ENCODE data around the gene TMEM35A. TPM values are rescaled to one million over a fixed set of nuclear protein-coding genes. Genes with fewer than 3 reads are reported as not detected.
A peak's percentile ranks its signal among the peaks of the same experiment; 100 is the strongest.

Gene TMEM35A
- polyA plus RNA-seq, 2 of the 4 experiments (the other 2 are of a cell fraction) = not detected

- TF ChIP-seq E2F6 (IDR thresholded peaks at IDR 0.05; ENCODE audit: borderline replicate concordance, low read depth) = peak; percentile 94
- peak; percentile 32 to 38; a peak in 1 of 5 replicates for TF ChIP-seq JUN (IDR thresholded peaks at IDR 0.05)
Observed at GRCh38 chrX:101097546-101098453, 19.1 kb downstream of the TMEM35A start, which contains the start of gene CENPI (continued).

GRCh38 chrX:101108284-101108683 is 29.6 kb downstream of the TMEM35A start:
- H3K4me3 ChIP-seq = no peak overlapping the region
- no peaks in the 10 kb centered on the region for H3K9me3 ChIP-seq
- CTCF ChIA-PET = interaction anchor here (0.7 kb wide), 1 partner anchor 116 kb away, joined by 4 read pairs; no protein-coding TSS in a partner anchor
- H3K4me1 ChIP-seq = no peaks in the 10 kb centered on the region
- H3K4me2 ChIP-seq = no peak overlapping the region
- DNase-seq (ENCODE audit: low read depth in 1 of 2, low spot score in 1 of 2) (no peak), FAIRE-seq (no peak), ATAC-seq (no peak)
- H3K27ac ChIP-seq = no peak overlapping the region
- no peak for TF ChIP-seq NPAS2 (CRISPR knock-in tag; IDR thresholded peaks at IDR 0.05; ENCODE audit: borderline replicate concordance)
- TF ChIP-seq GATA3 (IDR thresholded peaks at IDR 0.05; ENCODE audit: borderline replicate concordance) = no peak
- no peak for TF ChIP-seq ATOH8 (CRISPR knock-in tag; IDR thresholded peaks at IDR 0.05; ENCODE audit: low read depth)
- no peak for TF ChIP-seq HEYL (CRISPR knock-in tag; IDR thresholded peaks at IDR 0.05)
- POLR2A ChIA-PET = no interaction called here
- 98% methylated on average over 4 of the region's 4 CpGs for WGBS (ENCODE audit: missing lambda C conversion rate)

GRCh38 chrX:101117701-101118100 is 39.0 kb downstream of the TMEM35A start:
- WGBS (ENCODE audit: missing lambda C conversion rate) = 92% methylated on average over 3 of the region's 3 CpGs
- Histone ChIP-seq H3K4me1 (no peaks in the 10 kb centered on the region), H3K4me3 (no peak overlapping the region), H3K27ac (no peak overlapping the region), H3K9me3 (no peaks in the 10 kb centered on the region), H3K4me2 (no peak overlapping the region)
- ChIA-PET CTCF (no interaction called here), POLR2A (no interaction called here)
- ATAC-seq = no peak
- no peak for FAIRE-seq
- TF ChIP-seq MAFK (IDR thresholded peaks at IDR 0.05; ENCODE audit: partially characterized antibody) (peak; percentile 14), RAD21 (conservative IDR thresholded peaks at IDR 0.05 in 1 of 2, IDR thresholded peaks at IDR 0.05 in 1 of 2) (no peak), SMC3 (IDR thresholded peaks at IDR 0.05) (no peak)
- no peak for DNase-seq (ENCODE audit: low read depth in 1 of 2, low spot score in 1 of 2)

GRCh38 chrX:101136235-101136634 is 57.6 kb downstream of the TMEM35A start:
- 69% methylated on average over 2 of the region's 2 CpGs for WGBS (ENCODE audit: missing lambda C conversion rate)
- ChIA-PET CTCF (interaction anchor here (0.6 kb wide), 1 partner anchor 203 kb away, joined by 3 read pairs; no protein-coding TSS in a partner anchor), POLR2A (no interaction called here)
- H3K27ac ChIP-seq = no peak overlapping the region
- TF ChIP-seq RFX5 (IDR thresholded peaks at IDR 0.05) (no peak), CEBPB (IDR thresholded peaks at IDR 0.05) (no peak), HMGXB4 (CRISPR knock-in tag; IDR thresholded peaks at IDR 0.05; ENCODE audit: borderline replicate concordance) (no peak), HDAC2 (IDR thresholded peaks at IDR 0.05) (no peak), POLR2A (IDR thresholded peaks at IDR 0.05; ENCODE audit: low read length) (no peak), CTCF (IDR thresholded peaks at IDR 0.05) (no peak), TP53 (CRISPR knock-in tag; IDR thresholded peaks at IDR 0.05) (no peak), ESRRA (IDR thresholded peaks at IDR 0.05; ENCODE audit: borderline replicate concordance, low read length) (no peak), CHD2 (IDR thresholded peaks at IDR 0.05; ENCODE audit: low read length, partially characterized antibody) (no peak), EP300 (IDR thresholded peaks at IDR 0.05) (no peak), HOXB13 (CRISPR knock-in tag; IDR thresholded peaks at IDR 0.05; ENCODE audit: low read depth) (no peak), NPAS2 (CRISPR knock-in tag; IDR thresholded peaks at IDR 0.05; ENCODE audit: borderline replicate concordance) (no peak), FOXS1 (CRISPR knock-in tag; IDR thresholded peaks at IDR 0.05) (no peak), CBX8 (IDR thresholded peaks at IDR 0.05) (no peak), HEYL (CRISPR knock-in tag; IDR thresholded peaks at IDR 0.05) (no peak), ATOH8 (CRISPR knock-in tag; IDR thresholded peaks at IDR 0.05; ENCODE audit: low read depth) (no peak), MAX (IDR thresholded peaks at IDR 0.05) (no peak), ZSCAN20 (CRISPR knock-in tag; IDR thresholded peaks at IDR 0.05) (no peak), PHF8 (IDR thresholded peaks at IDR 0.05; ENCODE audit: borderline replicate concordance, low read depth) (no peak)
- ATAC-seq (no peak), DNase-seq (ENCODE audit: low read depth in 1 of 2, low spot score in 1 of 2) (no peak), FAIRE-seq (no peak)
- H3K4me3 ChIP-seq = no peak overlapping the region
- H3K4me2 ChIP-seq = no peak overlapping the region
- no peaks in the 10 kb centered on the region for H3K9me3 ChIP-seq
- no peaks in the 10 kb centered on the region for H3K4me1 ChIP-seq

Measured in A549 (cell line).